ENCODE measurements around the gene GPC3. TPM values are rescaled to one million over a fixed set of nuclear protein-coding genes. Genes with fewer than 3 reads are reported as not detected.

The GPC3 gene
- total RNA-seq, 6 experiments from 2014 or later: not detected

DNA sequence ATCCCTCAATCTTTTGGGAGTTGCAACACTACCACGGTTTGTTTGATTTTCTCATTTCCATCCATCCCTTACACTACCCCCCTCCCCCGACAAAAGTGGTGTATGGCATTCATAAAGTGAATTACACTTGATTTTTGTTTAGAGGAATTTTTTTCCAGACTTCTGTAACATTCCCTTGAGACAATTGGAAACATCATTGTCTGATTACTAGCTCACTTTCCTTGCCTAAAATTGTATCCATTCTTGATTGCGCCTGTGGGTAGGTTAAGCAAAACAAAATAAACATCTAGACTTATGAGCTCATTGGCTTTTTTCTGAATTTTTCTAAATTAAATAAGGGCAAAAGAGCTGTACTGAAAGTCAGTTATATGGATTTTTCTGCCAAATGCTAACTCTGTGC, 3.5 kb downstream of the GPC3 start:
- Mint-ChIP-seq H3K4me3 (no peak overlapping the region), H3K4me1 (ENCODE audit: low read depth) (no peaks in the 10 kb centered on the region), H3K27ac (no peak overlapping the region), H3K36me3 (ENCODE audit: low read depth) (no peaks in the 10 kb centered on the region), H3K9me3 (peaks cover 10% of the 10 kb centered on the region; the same call in 1 of the 2 replicates), H3K27me3 (ENCODE audit: insufficient read depth) (no peaks in the 10 kb centered on the region; the same call in 1 of the 2 replicates)
- DNase-seq: no peak
- TF ChIP-seq CTCF (IDR thresholded peaks at IDR 0.05): no peak

- Mint-ChIP-seq H3K36me3 (ENCODE audit: low read depth) (no peaks in the 10 kb centered on the region), H3K4me1 (ENCODE audit: low read depth) (no peaks in the 10 kb centered on the region), H3K9me3 (0 out of 2 replicates have a peak, but pooled peaks cover 8% of the 10 kb centered on the region), H3K27me3 (ENCODE audit: insufficient read depth) (no peaks in the 10 kb centered on the region; the same call in 1 of the 2 replicates), H3K27ac (no peak overlapping the region), H3K4me3 (no peak overlapping the region)
- no peak for TF ChIP-seq CTCF (IDR thresholded peaks at IDR 0.05)
- no peak for DNase-seq
These were observed 4.4 kb downstream of the GPC3 start for GRCh38 chrX:133980832-133981588.

DNA sequence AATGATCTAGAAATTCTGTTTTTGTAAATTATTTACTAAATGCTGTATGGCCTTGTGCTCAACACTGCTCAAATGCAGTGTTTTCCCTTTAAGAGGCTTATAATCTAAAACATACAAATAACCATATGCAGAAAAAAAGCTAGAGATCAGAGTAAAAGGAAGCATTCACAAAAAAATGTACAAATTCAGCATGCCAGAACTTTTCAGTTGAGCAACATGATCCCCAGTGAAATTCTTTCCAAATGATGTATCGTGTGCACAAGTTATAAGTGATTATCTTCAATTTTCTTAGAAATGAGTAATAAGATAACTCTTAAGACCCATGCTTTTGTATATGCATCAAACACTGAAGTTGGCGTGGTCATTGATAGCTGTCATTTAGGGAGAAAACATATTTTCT, 5.0 kb downstream of the GPC3 start:
- no peak for TF ChIP-seq CTCF (IDR thresholded peaks at IDR 0.05)
- no peaks in the 10 kb centered on the region for H3K4me1 Mint-ChIP-seq (ENCODE audit: low read depth)
- H3K27ac Mint-ChIP-seq: no peak overlapping the region
- H3K9me3 Mint-ChIP-seq: 0 out of 2 replicates have a peak, but pooled peaks cover 6% of the 10 kb centered on the region
- H3K36me3 Mint-ChIP-seq (ENCODE audit: low read depth): no peaks in the 10 kb centered on the region
- no peak for DNase-seq
- H3K27me3 Mint-ChIP-seq (ENCODE audit: insufficient read depth): no peaks in the 10 kb centered on the region; the same call in 1 of the 2 replicates
- no peak overlapping the region for H3K4me3 Mint-ChIP-seq

- no peaks in the 10 kb centered on the region for H3K36me3 Mint-ChIP-seq (ENCODE audit: low read depth)
- no peaks in the 10 kb centered on the region; the same call in 1 of the 2 replicates for H3K27me3 Mint-ChIP-seq (ENCODE audit: insufficient read depth)
- no peaks in the 10 kb centered on the region for H3K4me1 Mint-ChIP-seq (ENCODE audit: low read depth)
- peaks cover 13% of the 10 kb centered on the region; the same call in 1 of the 2 replicates for H3K9me3 Mint-ChIP-seq
- no peak overlapping the region for H3K4me3 Mint-ChIP-seq
- no peak for DNase-seq
- no peak overlapping the region for H3K27ac Mint-ChIP-seq
- no peak for TF ChIP-seq CTCF (IDR thresholded peaks at IDR 0.05)
These were observed 5.7 kb downstream of the GPC3 start for GRCh38 chrX:133979641-133980230.

GRCh38 chrX:133973704-133974103, 11.7 kb downstream of the GPC3 start:
- Mint-ChIP-seq H3K4me3 (no peak overlapping the region), H3K36me3 (ENCODE audit: low read depth) (no peaks in the 10 kb centered on the region), H3K4me1 (ENCODE audit: low read depth) (no peaks in the 10 kb centered on the region), H3K27me3 (ENCODE audit: insufficient read depth) (no peaks in the 10 kb centered on the region), H3K9me3 (peaks cover 9% of the 10 kb centered on the region; the same call in 1 of the 2 replicates), H3K27ac (no peak overlapping the region)
- no peak for TF ChIP-seq CTCF (IDR thresholded peaks at IDR 0.05)
- DNase-seq: no peak
